ENCODE measurements around the gene ZNF784.
"Not testable (repeated sequence)": the region's sequence is repeated elsewhere in the genome, so short reads cannot be mapped to it uniquely, and the experiment has no call there.

ZNF784 gene

DNA sequence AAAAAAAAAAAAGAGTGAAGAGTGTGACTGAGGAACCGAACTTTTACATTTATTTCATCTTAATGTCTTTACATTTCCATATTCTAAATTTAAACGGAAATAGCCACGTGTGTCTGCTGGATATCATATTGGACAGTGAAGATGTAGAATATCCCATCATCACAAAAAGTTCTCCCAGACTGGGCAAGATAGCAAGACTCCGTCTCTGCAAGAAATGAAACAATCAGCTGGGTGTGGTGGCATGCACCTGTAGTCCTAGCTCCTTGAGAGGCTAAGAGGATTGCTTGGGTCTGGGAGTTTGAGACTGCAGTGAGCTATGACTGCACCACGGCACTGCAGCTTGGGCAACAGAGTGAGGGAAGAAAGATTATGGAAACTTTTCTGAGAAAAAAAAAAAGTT is 47.6 kb downstream of the ZNF784 start:
- H3K79me2 ChIP-seq (ENCODE audit: control insufficient read depth, low read length), result peaks cover 21% of the 10 kb centered on the region
- H3K4me1 ChIP-seq (ENCODE audit: control insufficient read depth, low read length), result peaks cover 15% of the 10 kb centered on the region
- peaks cover 17% of the 10 kb centered on the region for H3K36me3 ChIP-seq (ENCODE audit: control insufficient read depth, low read length)
- H3K9me3 ChIP-seq (ENCODE audit: control insufficient read depth, insufficient read depth, low read length), result no peaks in the 10 kb centered on the region
- H3K4me2 ChIP-seq (ENCODE audit: low read length), result no peak overlapping the region
- H3K27ac ChIP-seq (ENCODE audit: low read depth, low read length), result no peak overlapping the region
- H3F3A ChIP-seq (ENCODE audit: control insufficient read depth, insufficient read depth), result peaks cover 1% of the 10 kb centered on the region; the same call in 1 of the 2 replicates
- no peaks in the 10 kb centered on the region for H3K27me3 ChIP-seq (ENCODE audit: control insufficient read depth, low read length)
- H3K4me3 ChIP-seq (ENCODE audit: low read length), result no peak overlapping the region
- no peaks in the 10 kb centered on the region for H3K9me2 ChIP-seq (replicated peaks; ENCODE audit: control insufficient read depth, low read length)
- H4K20me1 ChIP-seq (ENCODE audit: control insufficient read depth, insufficient read depth, low read depth, low read length), result no peaks in the 10 kb centered on the region
- TF ChIP-seq EZH2phosphoT487 (IDR thresholded peaks at IDR 0.05; ENCODE audit: borderline replicate concordance, low read length), result no peak
- TF ChIP-seq, protein P1, sequence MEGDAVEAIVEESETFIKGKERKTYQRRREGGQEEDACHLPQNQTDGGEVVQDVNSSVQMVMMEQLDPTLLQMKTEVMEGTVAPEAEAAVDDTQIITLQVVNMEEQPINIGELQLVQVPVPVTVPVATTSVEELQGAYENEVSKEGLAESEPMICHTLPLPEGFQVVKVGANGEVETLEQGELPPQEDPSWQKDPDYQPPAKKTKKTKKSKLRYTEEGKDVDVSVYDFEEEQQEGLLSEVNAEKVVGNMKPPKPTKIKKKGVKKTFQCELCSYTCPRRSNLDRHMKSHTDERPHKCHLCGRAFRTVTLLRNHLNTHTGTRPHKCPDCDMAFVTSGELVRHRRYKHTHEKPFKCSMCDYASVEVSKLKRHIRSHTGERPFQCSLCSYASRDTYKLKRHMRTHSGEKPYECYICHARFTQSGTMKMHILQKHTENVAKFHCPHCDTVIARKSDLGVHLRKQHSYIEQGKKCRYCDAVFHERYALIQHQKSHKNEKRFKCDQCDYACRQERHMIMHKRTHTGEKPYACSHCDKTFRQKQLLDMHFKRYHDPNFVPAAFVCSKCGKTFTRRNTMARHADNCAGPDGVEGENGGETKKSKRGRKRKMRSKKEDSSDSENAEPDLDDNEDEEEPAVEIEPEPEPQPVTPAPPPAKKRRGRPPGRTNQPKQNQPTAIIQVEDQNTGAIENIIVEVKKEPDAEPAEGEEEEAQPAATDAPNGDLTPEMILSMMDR (IDR thresholded peaks at IDR 0.05; ENCODE audit: low read depth, low read length, poor library complexity, severe bottlenecking), result no peak

DNA sequence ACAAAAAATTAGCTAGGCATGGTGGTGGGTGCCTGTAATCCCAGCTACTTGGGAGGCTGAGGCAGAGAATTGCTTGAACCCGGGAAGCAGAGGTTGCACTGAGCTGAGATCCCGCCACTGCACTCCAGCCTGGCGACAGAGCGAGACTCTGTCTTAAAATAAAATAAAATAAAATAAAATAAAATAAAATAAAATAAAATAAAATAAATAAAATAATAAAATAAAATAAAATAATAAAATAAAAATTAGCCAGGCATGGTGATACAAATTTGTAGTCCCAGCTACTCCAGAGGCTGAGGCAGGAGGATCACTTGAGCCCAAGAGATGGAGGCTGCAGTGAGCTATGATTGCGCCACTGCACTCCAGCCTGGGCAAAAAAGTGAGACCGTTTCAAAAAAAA is 50.4 kb downstream of the ZNF784 start:
- H3F3A ChIP-seq (ENCODE audit: control insufficient read depth, insufficient read depth); H3K4me2 ChIP-seq (ENCODE audit: low read length); H3K27me3 ChIP-seq (ENCODE audit: control insufficient read depth, low read length); H3K9me3 ChIP-seq (ENCODE audit: control insufficient read depth, insufficient read depth, low read length); H3K9me2 ChIP-seq (replicated peaks; ENCODE audit: control insufficient read depth, low read length); H3K4me3 ChIP-seq (ENCODE audit: low read length); H3K4me1 ChIP-seq (ENCODE audit: control insufficient read depth, low read length); H4K20me1 ChIP-seq (ENCODE audit: control insufficient read depth, insufficient read depth, low read depth, low read length); H3K79me2 ChIP-seq (ENCODE audit: control insufficient read depth, low read length); H3K27ac ChIP-seq (ENCODE audit: low read depth, low read length): not testable (repeated sequence)
- H3K36me3 ChIP-seq (ENCODE audit: control insufficient read depth, low read length), result peaks cover 12% of the 10 kb centered on the region

All from DOHH2 (cell line).